Uterus (tissue), 2 donors: ENCODE results near the gene ZNF576.

Experiments used
- POLR2A ChIP-seq, 2 donors: fragments of 450-650 bp; IDR thresholded peaks; one replicate each; pipeline ENCODE4 v1.6.1; 2016; ENCODE audit warnings: antibody characterized with exemption in 2 of 2, mild to moderate bottlenecking in 1 of 2, moderate library complexity in 1 of 2
- TF ChIP-seq, protein P1 (sequence below), 4 experiments: fragments of 200-600 bp in 2 of 4; fragments of 450-650 bp in 2 of 4; sonication (generic) in 2 of 4; IDR thresholded peaks; one replicate each; pipeline ENCODE4 v1.5.1; 2016 to 2019; ENCODE audit warnings: antibody characterized with exemption in 4 of 4, mild to moderate bottlenecking in 2 of 4, moderate library complexity in 1 of 4

DNA sequence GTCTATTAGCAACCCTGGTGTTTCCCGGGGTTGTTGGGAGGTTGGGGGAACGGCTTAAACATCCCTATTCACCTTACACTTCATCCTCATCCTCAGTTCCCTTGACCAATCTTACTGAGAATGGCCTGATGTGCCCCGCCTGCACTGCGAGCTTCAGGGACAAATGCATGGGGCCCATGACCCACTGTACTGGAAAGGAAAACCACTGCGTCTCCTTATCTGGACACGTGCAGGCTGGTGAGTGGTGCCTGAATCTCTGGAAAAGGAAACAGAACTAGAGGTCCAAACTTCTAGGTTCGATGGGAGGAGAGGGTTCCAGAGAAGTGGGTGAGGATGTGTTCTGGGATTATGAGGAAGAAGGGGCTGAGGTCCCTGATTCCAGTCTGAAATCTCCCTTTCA lies 14.9 kb upstream of the ZNF576 start:
- TF ChIP-seq, protein P1, sequence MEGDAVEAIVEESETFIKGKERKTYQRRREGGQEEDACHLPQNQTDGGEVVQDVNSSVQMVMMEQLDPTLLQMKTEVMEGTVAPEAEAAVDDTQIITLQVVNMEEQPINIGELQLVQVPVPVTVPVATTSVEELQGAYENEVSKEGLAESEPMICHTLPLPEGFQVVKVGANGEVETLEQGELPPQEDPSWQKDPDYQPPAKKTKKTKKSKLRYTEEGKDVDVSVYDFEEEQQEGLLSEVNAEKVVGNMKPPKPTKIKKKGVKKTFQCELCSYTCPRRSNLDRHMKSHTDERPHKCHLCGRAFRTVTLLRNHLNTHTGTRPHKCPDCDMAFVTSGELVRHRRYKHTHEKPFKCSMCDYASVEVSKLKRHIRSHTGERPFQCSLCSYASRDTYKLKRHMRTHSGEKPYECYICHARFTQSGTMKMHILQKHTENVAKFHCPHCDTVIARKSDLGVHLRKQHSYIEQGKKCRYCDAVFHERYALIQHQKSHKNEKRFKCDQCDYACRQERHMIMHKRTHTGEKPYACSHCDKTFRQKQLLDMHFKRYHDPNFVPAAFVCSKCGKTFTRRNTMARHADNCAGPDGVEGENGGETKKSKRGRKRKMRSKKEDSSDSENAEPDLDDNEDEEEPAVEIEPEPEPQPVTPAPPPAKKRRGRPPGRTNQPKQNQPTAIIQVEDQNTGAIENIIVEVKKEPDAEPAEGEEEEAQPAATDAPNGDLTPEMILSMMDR (IDR thresholded peaks at IDR 0.05), result no peak
- TF ChIP-seq POLR2A (IDR thresholded peaks at IDR 0.05), result no peak
